OCI-M2 (cell line): ENCODE data around the gene FMO4.
"Not testable (repeated sequence)": the region's sequence is repeated elsewhere in the genome, so short reads cannot be mapped to it uniquely, and the experiment has no call there.

ENCODE experiments used
- DNase-seq: peaks from one replicate; lab custom pipeline; 2025; ENCODE audit not compliant: unreplicated experiment; lab: John Stamatoyannopoulos, UW

FMO4 gene

GRCh38 chr1:171329251-171329650 lies 15.3 kb downstream of the FMO4 start:
- no peak for DNase-seq

GRCh38 chr1:171334024-171334640 lies 20.1 kb downstream of the FMO4 start:
- DNase-seq = no peak

GRCh38 chr1:171335964-171336363 lies 22.0 kb downstream of the FMO4 start:
- no peak for DNase-seq

- DNase-seq = not testable (repeated sequence)
These were observed 25.4 kb downstream of the FMO4 start for GRCh38 chr1:171339345-171339744.

GRCh38 chr1:171343727-171344472 lies 29.9 kb downstream of the FMO4 start:
- no peak for DNase-seq

GRCh38 chr1:171344473-171344820 lies 30.5 kb downstream of the FMO4 start:
- no peak for DNase-seq

GRCh38 chr1:171345536-171345935 lies 31.6 kb downstream of the FMO4 start:
- no peak for DNase-seq

- DNase-seq = no peak
These were observed 32.9 kb downstream of the FMO4 start for GRCh38 chr1:171346881-171347280.

- DNase-seq = no peak
These were observed 36.6 kb downstream of the FMO4 start for GRCh38 chr1:171350594-171350993.

GRCh38 chr1:171351961-171352360 lies 38.0 kb downstream of the FMO4 start:
- DNase-seq = no peak

- no peak for DNase-seq
These were observed 38.6 kb downstream of the FMO4 start for GRCh38 chr1:171352554-171352953.

GRCh38 chr1:171355727-171356126 lies 41.7 kb downstream of the FMO4 start:
- no peak for DNase-seq

- DNase-seq = no peak
These were observed 43.2 kb downstream of the FMO4 start for GRCh38 chr1:171357179-171357578.

GRCh38 chr1:171359355-171359648 lies 45.3 kb downstream of the FMO4 start:
- not testable (repeated sequence) for DNase-seq

- DNase-seq = not testable (repeated sequence)
These were observed 45.9 kb downstream of the FMO4 start for GRCh38 chr1:171359731-171360527.

- no peak for DNase-seq
These were observed 52.1 kb downstream of the FMO4 start for GRCh38 chr1:171366085-171366484.

GRCh38 chr1:171366816-171367215 lies 52.8 kb downstream of the FMO4 start:
- no peak for DNase-seq

- no peak for DNase-seq
These were observed 53.5 kb downstream of the FMO4 start for GRCh38 chr1:171367436-171367835.

GRCh38 chr1:171372418-171373084 lies 58.6 kb downstream of the FMO4 start:
- DNase-seq = no peak

GRCh38 chr1:171373357-171374122 lies 59.6 kb downstream of the FMO4 start:
- not testable (repeated sequence) for DNase-seq

GRCh38 chr1:171379846-171380245 lies 65.9 kb downstream of the FMO4 start:
- no peak for DNase-seq
